OCI-LY1 (cell line): ENCODE results near the gene ERP29.

ENCODE experiments used
- H2AFZ ChIP-seq: fragments of 200-600 bp; sonication (generic), shearing (Covaris generic); 2 replicates; pipeline ENCODE4 v1.6.0; 2014; ENCODE audit warnings: antibody characterized with exemption, mild to moderate bottlenecking, low read length
- H3F3A ChIP-seq: fragments of 200-600 bp; sonication (generic), shearing (Covaris generic); 2 replicates; pipeline ENCODE4 v1.6.0; 2014; ENCODE audit warnings: mild to moderate bottlenecking, antibody characterized with exemption, low read length, moderate library complexity; ENCODE audit not compliant: insufficient read depth
- H3K27ac ChIP-seq: fragments of 200-600 bp; sonication (generic); 2 replicates; pipeline ENCODE4 v1.5.1; 2014; ENCODE audit warnings: low read length, mixed run types, mild to moderate bottlenecking, low read depth; ENCODE audit not compliant: poor library complexity, severe bottlenecking
- H3K27me3 ChIP-seq: fragments of 200-600 bp; sonication (generic); 2 replicates; pipeline ENCODE4 v1.6.0; 2014; ENCODE audit warnings: antibody characterized with exemption, mild to moderate bottlenecking, low read length, moderate library complexity; ENCODE audit not compliant: insufficient read depth
- H3K36me3 ChIP-seq: fragments of 200-600 bp; sonication (generic); 2 replicates; pipeline ENCODE4 v1.6.1; 2014; ENCODE audit warnings: mild to moderate bottlenecking, antibody characterized with exemption, low read length, moderate library complexity, mixed read lengths; ENCODE audit not compliant: insufficient read depth
- H3K4me1 ChIP-seq: fragments of 200-600 bp; sonication (generic); 2 replicates; pipeline ENCODE4 v1.5.1; 2014; ENCODE audit warnings: mild to moderate bottlenecking, low read length, moderate library complexity; ENCODE audit not compliant: insufficient read depth, severe bottlenecking
- H3K4me2 ChIP-seq: fragments of 200-600 bp; sonication (generic), shearing (Covaris generic); 2 replicates; pipeline ENCODE4 v1.6.1; 2014; ENCODE audit warnings: low read length
- H3K4me3 ChIP-seq: fragments of 200-600 bp; sonication (generic); 2 replicates; pipeline ENCODE4 v1.5.1; 2014; ENCODE audit warnings: low read length, low read depth, mild to moderate bottlenecking, mixed read lengths; ENCODE audit not compliant: poor library complexity, severe bottlenecking
- H3K79me2 ChIP-seq: fragments of 200-600 bp; shearing (Covaris generic); 2 replicates; pipeline ENCODE4 v1.6.1; 2016; ENCODE audit warnings: mixed run types, low read length, mixed read lengths; ENCODE audit not compliant: insufficient read depth
- H3K9ac ChIP-seq: fragments of 200-600 bp; sonication (generic), shearing (Covaris generic); 2 replicates; pipeline ENCODE4 v1.6.1; 2014; ENCODE audit warnings: mild to moderate bottlenecking, low read length, mixed read lengths
- H3K9me2 ChIP-seq: fragments of 200-600 bp; sonication (generic), shearing (Covaris generic); 2 replicates; pipeline ENCODE4 v1.6.1; 2014; ENCODE audit warnings: low read depth, mild to moderate bottlenecking, low read length, mixed read lengths
- H3K9me3 ChIP-seq: fragments of 200-600 bp; shearing (Covaris generic); 2 replicates; pipeline ENCODE4 v1.6.1; 2014; ENCODE audit warnings: low read length, mixed read lengths
- H4K20me1 ChIP-seq: fragments of 200-600 bp; sonication (generic), shearing (Covaris generic); 2 replicates; pipeline ENCODE4 v1.6.0; 2016; ENCODE audit warnings: mild to moderate bottlenecking, low read length; ENCODE audit not compliant: insufficient read depth
- EZH2 ChIP-seq: fragments of 200-600 bp; sonication (generic), shearing (Covaris generic); IDR thresholded peaks from 2 replicates; pipeline ENCODE4 v1.8.0; 2017; ENCODE audit warnings: borderline replicate concordance, mixed run types, mild to moderate bottlenecking, antibody characterized with exemption, low read length, moderate library complexity, mixed read lengths
- TF ChIP-seq, protein P1 (sequence below): fragments of 200-600 bp; sonication (generic), shearing (Covaris generic); IDR thresholded peaks from 2 replicates; pipeline ENCODE4 v1.5.1; 2017; ENCODE audit warnings: mild to moderate bottlenecking, antibody characterized with exemption, low read length, moderate library complexity, mixed read lengths

The ERP29 gene

GRCh38 chr12:111975161-111975931 is 37.9 kb upstream of the ERP29 start:
- no peaks in the 10 kb centered on the region for H3K4me1 ChIP-seq
- H3K4me2 ChIP-seq, result no peak overlapping the region
- no peaks in the 10 kb centered on the region for H3F3A ChIP-seq
- no peaks in the 10 kb centered on the region for H3K79me2 ChIP-seq
- no peaks in the 10 kb centered on the region for H4K20me1 ChIP-seq
- H3K27me3 ChIP-seq, result no peaks in the 10 kb centered on the region
- H3K27ac ChIP-seq, result no peak overlapping the region
- no peak overlapping the region for H2AFZ ChIP-seq
- TF ChIP-seq, protein P1, sequence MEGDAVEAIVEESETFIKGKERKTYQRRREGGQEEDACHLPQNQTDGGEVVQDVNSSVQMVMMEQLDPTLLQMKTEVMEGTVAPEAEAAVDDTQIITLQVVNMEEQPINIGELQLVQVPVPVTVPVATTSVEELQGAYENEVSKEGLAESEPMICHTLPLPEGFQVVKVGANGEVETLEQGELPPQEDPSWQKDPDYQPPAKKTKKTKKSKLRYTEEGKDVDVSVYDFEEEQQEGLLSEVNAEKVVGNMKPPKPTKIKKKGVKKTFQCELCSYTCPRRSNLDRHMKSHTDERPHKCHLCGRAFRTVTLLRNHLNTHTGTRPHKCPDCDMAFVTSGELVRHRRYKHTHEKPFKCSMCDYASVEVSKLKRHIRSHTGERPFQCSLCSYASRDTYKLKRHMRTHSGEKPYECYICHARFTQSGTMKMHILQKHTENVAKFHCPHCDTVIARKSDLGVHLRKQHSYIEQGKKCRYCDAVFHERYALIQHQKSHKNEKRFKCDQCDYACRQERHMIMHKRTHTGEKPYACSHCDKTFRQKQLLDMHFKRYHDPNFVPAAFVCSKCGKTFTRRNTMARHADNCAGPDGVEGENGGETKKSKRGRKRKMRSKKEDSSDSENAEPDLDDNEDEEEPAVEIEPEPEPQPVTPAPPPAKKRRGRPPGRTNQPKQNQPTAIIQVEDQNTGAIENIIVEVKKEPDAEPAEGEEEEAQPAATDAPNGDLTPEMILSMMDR, result no peak
- no peak for TF ChIP-seq EZH2
- H3K36me3 ChIP-seq, result peaks cover 20% of the 10 kb centered on the region
- H3K4me3 ChIP-seq, result no peak overlapping the region
- peaks cover 5% of the 10 kb centered on the region; the same call in 1 of the 2 replicates for H3K9me3 ChIP-seq
- no peaks in the 10 kb centered on the region for H3K9me2 ChIP-seq
- no peak overlapping the region for H3K9ac ChIP-seq

- Histone ChIP-seq H3K4me3 (no peak overlapping the region), H4K20me1 (no peaks in the 10 kb centered on the region), H2AFZ (no peak overlapping the region), H3F3A (no peaks in the 10 kb centered on the region), H3K4me2 (no peak overlapping the region), H3K4me1 (no peaks in the 10 kb centered on the region), H3K79me2 (no peaks in the 10 kb centered on the region), H3K27me3 (no peaks in the 10 kb centered on the region), H3K9me3 (no peaks in the 10 kb centered on the region; the same call in 1 of the 2 replicates), H3K27ac (no peak overlapping the region), H3K9me2 (no peaks in the 10 kb centered on the region), H3K36me3 (peaks cover 15% of the 10 kb centered on the region), H3K9ac (no peak overlapping the region)
- TF ChIP-seq, protein P1, result no peak
- TF ChIP-seq EZH2, result no peak
These were observed 36.9 kb upstream of the ERP29 start for GRCh38 chr12:111976291-111976690.

- Histone ChIP-seq H3F3A (no peaks in the 10 kb centered on the region), H3K4me2 (no peak overlapping the region), H3K36me3 (peaks cover 10% of the 10 kb centered on the region), H3K27ac (no peak overlapping the region), H3K9ac (no peak overlapping the region), H2AFZ (no peak overlapping the region), H3K9me2 (no peaks in the 10 kb centered on the region), H3K9me3 (no peaks in the 10 kb centered on the region), H3K27me3 (no peaks in the 10 kb centered on the region), H3K4me1 (no peaks in the 10 kb centered on the region), H3K4me3 (no peak overlapping the region), H4K20me1 (no peaks in the 10 kb centered on the region), H3K79me2 (no peaks in the 10 kb centered on the region)
- TF ChIP-seq EZH2, result no peak
- TF ChIP-seq, protein P1, result no peak
These were observed 36.4 kb upstream of the ERP29 start for GRCh38 chr12:111976860-111977259.
